Measurements from ENCODE around the gene FAF2.
"Not testable (repeated sequence)": the region's sequence is repeated elsewhere in the genome, so short reads cannot be mapped to it uniquely, and the experiment has no call there.

The FAF2 gene

GRCh38 chr5:176466245-176466871 lies 18.2 kb downstream of the FAF2 start:
- no peaks in the 10 kb centered on the region for H3K9me3 Mint-ChIP-seq
- no peaks in the 10 kb centered on the region for H3K4me1 Mint-ChIP-seq
- H3K4me3 Mint-ChIP-seq: no peak overlapping the region

GRCh38 chr5:176469296-176469695 lies 21.1 kb downstream of the FAF2 start:
- ATAC-seq: no peak
- no peaks in the 10 kb centered on the region for H3K4me1 Mint-ChIP-seq
- H3K4me3 Mint-ChIP-seq: no peak overlapping the region
- no peaks in the 10 kb centered on the region for H3K9me3 Mint-ChIP-seq
- H3K27ac Mint-ChIP-seq: no peak overlapping the region
- peaks cover 48% of the 10 kb centered on the region for H3K36me3 Mint-ChIP-seq
- no peak for DNase-seq (ENCODE audit: low spot score in 2 of 2)

More at GRCh38 chr5:176466245-176466871, 18.2 kb downstream of the FAF2 start:
- peak overlapping the region; percentile 68 for H3K27ac Mint-ChIP-seq
- H3K36me3 Mint-ChIP-seq: peaks cover 64% of the 10 kb centered on the region
- ATAC-seq (no peak), DNase-seq (ENCODE audit: low spot score in 2 of 2) (no peak)

GRCh38 chr5:176470539-176470938 lies 22.4 kb downstream of the FAF2 start:
- ATAC-seq (no peak), DNase-seq (ENCODE audit: low spot score in 2 of 2) (no peak)
- Mint-ChIP-seq H3K4me1 (no peaks in the 10 kb centered on the region), H3K9me3 (no peaks in the 10 kb centered on the region), H3K36me3 (peaks cover 43% of the 10 kb centered on the region), H3K4me3 (no peak overlapping the region), H3K27ac (no peak overlapping the region)

- H3K27ac Mint-ChIP-seq: no peak overlapping the region
- H3K36me3 Mint-ChIP-seq: peaks cover 43% of the 10 kb centered on the region
These were observed 22.9 kb downstream of the FAF2 start for GRCh38 chr5:176471098-176471497.

GRCh38 chr5:176473335-176474006 lies 25.3 kb downstream of the FAF2 start:
- ATAC-seq (no peak), DNase-seq (ENCODE audit: low spot score in 2 of 2) (no peak)
- no peaks in the 10 kb centered on the region for H3K9me3 Mint-ChIP-seq
- H3K36me3 Mint-ChIP-seq: peaks cover 29% of the 10 kb centered on the region
- H3K4me1 Mint-ChIP-seq: peaks cover 10% of the 10 kb centered on the region
- H3K27ac Mint-ChIP-seq: no peak overlapping the region
- H3K4me3 Mint-ChIP-seq: no peak overlapping the region

More at GRCh38 chr5:176471098-176471497, 22.9 kb downstream of the FAF2 start:
- peaks cover 5% of the 10 kb centered on the region for H3K4me1 Mint-ChIP-seq
- ATAC-seq (no peak), DNase-seq (ENCODE audit: low spot score in 2 of 2) (no peak)
- H3K9me3 Mint-ChIP-seq: no peaks in the 10 kb centered on the region
- H3K4me3 Mint-ChIP-seq: no peak overlapping the region

GRCh38 chr5:176474476-176474875 lies 26.3 kb downstream of the FAF2 start:
- no peak for DNase-seq (ENCODE audit: low spot score in 2 of 2)
- Mint-ChIP-seq H3K4me3 (no peak overlapping the region), H3K27ac (no peak overlapping the region), H3K4me1 (peaks cover 10% of the 10 kb centered on the region), H3K36me3 (peaks cover 36% of the 10 kb centered on the region), H3K9me3 (no peaks in the 10 kb centered on the region)
- ATAC-seq: no peak

- H3K36me3 Mint-ChIP-seq: peaks cover 71% of the 10 kb centered on the region
- H3K4me3 Mint-ChIP-seq: no peak overlapping the region
- peak; percentile 31 for ATAC-seq
These were observed 33.5 kb downstream of the FAF2 start for GRCh38 chr5:176481711-176482110.

GRCh38 chr5:176485176-176485575 lies 37.0 kb downstream of the FAF2 start:
- Mint-ChIP-seq H3K4me3 (no peak overlapping the region), H3K36me3 (peaks cover 85% of the 10 kb centered on the region), H3K27ac (no peak overlapping the region), H3K4me1 (peaks cover 44% of the 10 kb centered on the region), H3K9me3 (no peaks in the 10 kb centered on the region)
- ATAC-seq (no peak), DNase-seq (ENCODE audit: low spot score in 2 of 2) (no peak)

More at GRCh38 chr5:176481711-176482110, 33.5 kb downstream of the FAF2 start:
- Mint-ChIP-seq H3K9me3 (no peaks in the 10 kb centered on the region), H3K4me1 (peaks cover 20% of the 10 kb centered on the region), H3K27ac (no peak overlapping the region)
- DNase-seq (ENCODE audit: low spot score in 2 of 2): no peak

- DNase-seq (ENCODE audit: low spot score in 2 of 2) (no peak), ATAC-seq (no peak)
- peaks cover 44% of the 10 kb centered on the region for H3K4me1 Mint-ChIP-seq
- peak overlapping the region; percentile 50 for H3K27ac Mint-ChIP-seq
- no peaks in the 10 kb centered on the region for H3K9me3 Mint-ChIP-seq
- H3K4me3 Mint-ChIP-seq: no peak overlapping the region
- H3K36me3 Mint-ChIP-seq: peaks cover 85% of the 10 kb centered on the region
These were observed 38.1 kb downstream of the FAF2 start for GRCh38 chr5:176486189-176486757.

- ATAC-seq; H3K4me3 Mint-ChIP-seq; DNase-seq (ENCODE audit: low spot score in 2 of 2); H3K9me3 Mint-ChIP-seq: not testable (repeated sequence)
- peak overlapping the region; percentile 50 for H3K27ac Mint-ChIP-seq
- peaks cover 44% of the 10 kb centered on the region for H3K4me1 Mint-ChIP-seq
- H3K36me3 Mint-ChIP-seq: peaks cover 85% of the 10 kb centered on the region
These were observed 39.0 kb downstream of the FAF2 start for GRCh38 chr5:176487160-176487559.

- no peak for ATAC-seq
- H3K4me3 Mint-ChIP-seq: no peak overlapping the region
- H3K27ac Mint-ChIP-seq: peak overlapping the region; percentile 69
- H3K9me3 Mint-ChIP-seq: no peaks in the 10 kb centered on the region
- H3K4me1 Mint-ChIP-seq: peaks cover 32% of the 10 kb centered on the region
- DNase-seq (ENCODE audit: low spot score in 2 of 2): no peak
- H3K36me3 Mint-ChIP-seq: peaks cover 86% of the 10 kb centered on the region
These were observed 40.9 kb downstream of the FAF2 start for GRCh38 chr5:176489077-176489476.

GRCh38 chr5:176490301-176490700 lies 42.1 kb downstream of the FAF2 start:
- ATAC-seq: no peak
- no peak for DNase-seq (ENCODE audit: low spot score in 2 of 2)
- no peak overlapping the region for H3K4me3 Mint-ChIP-seq
- H3K9me3 Mint-ChIP-seq: no peaks in the 10 kb centered on the region
- H3K36me3 Mint-ChIP-seq: peaks cover 98% of the 10 kb centered on the region
- H3K4me1 Mint-ChIP-seq: peaks cover 32% of the 10 kb centered on the region
- H3K27ac Mint-ChIP-seq: no peak overlapping the region

GRCh38 chr5:176491101-176491502 lies 42.9 kb downstream of the FAF2 start:
- Mint-ChIP-seq H3K27ac (no peak overlapping the region), H3K4me1 (peaks cover 30% of the 10 kb centered on the region), H3K4me3 (no peak overlapping the region), H3K9me3 (no peaks in the 10 kb centered on the region), H3K36me3 (peaks cover 98% of the 10 kb centered on the region)
- ATAC-seq (no peak), DNase-seq (ENCODE audit: low spot score in 2 of 2) (no peak)

GRCh38 chr5:176491901-176492300 lies 43.7 kb downstream of the FAF2 start:
- Mint-ChIP-seq H3K4me1 (peaks cover 23% of the 10 kb centered on the region), H3K27ac (no peak overlapping the region), H3K36me3 (peaks cover 98% of the 10 kb centered on the region), H3K4me3 (no peak overlapping the region), H3K9me3 (no peaks in the 10 kb centered on the region)
- DNase-seq (ENCODE audit: low spot score in 2 of 2) (no peak), ATAC-seq (no peak)

- no peak for DNase-seq (ENCODE audit: low spot score in 2 of 2)
- H3K4me3 Mint-ChIP-seq: no peak overlapping the region
- H3K9me3 Mint-ChIP-seq: no peaks in the 10 kb centered on the region
- H3K4me1 Mint-ChIP-seq: peaks cover 23% of the 10 kb centered on the region
- H3K36me3 Mint-ChIP-seq: peaks cover 98% of the 10 kb centered on the region
- no peak overlapping the region for H3K27ac Mint-ChIP-seq
- no peak for ATAC-seq
These were observed 44.2 kb downstream of the FAF2 start for GRCh38 chr5:176492431-176492830.

GRCh38 chr5:176497852-176498251 lies 49.7 kb downstream of the FAF2 start:
- H3K4me3 Mint-ChIP-seq: no peak overlapping the region

More at GRCh38 chr5:176497852-176498251, 49.7 kb downstream of the FAF2 start:
- no peaks in the 10 kb centered on the region for H3K9me3 Mint-ChIP-seq
- ATAC-seq (no peak), DNase-seq (ENCODE audit: low spot score in 2 of 2) (no peak)
- H3K27ac Mint-ChIP-seq: no peak overlapping the region
- peaks cover 98% of the 10 kb centered on the region for H3K36me3 Mint-ChIP-seq
- no peaks in the 10 kb centered on the region for H3K4me1 Mint-ChIP-seq

Data from stimulated activated effector memory CD8-positive, alpha-beta T cell treated with anti-CD3 and anti-CD28 coated beads, Interleukin-12 subunit alpha, Interleukin-12 subunit beta, amount 100 ng/mL, for 72 hours (primary cell).